Fibroblast of mammary gland (primary cell): ENCODE data around the gene ARF5.

Experiments used
- DNase-seq: peaks from one replicate; pipeline ENCODE4 v3.0.0-alpha.2; 2010; ENCODE audit warnings: low read depth
- H3K4me3 ChIP-seq: 2 replicates; pipeline ENCODE4 v1.5.1; 2011; ENCODE audit warnings: low read depth, mild to moderate bottlenecking, low read length, moderate library complexity; ENCODE audit not compliant: control insufficient read depth
- TF ChIP-seq, protein P1 (sequence below): conservative IDR thresholded peaks from 2 replicates; pipeline ENCODE4 v1.5.1; 2011; ENCODE audit warnings: low read depth, low read length, inconsistent platforms; ENCODE audit not compliant: control insufficient read depth, insufficient read depth

ARF5 gene

DNA sequence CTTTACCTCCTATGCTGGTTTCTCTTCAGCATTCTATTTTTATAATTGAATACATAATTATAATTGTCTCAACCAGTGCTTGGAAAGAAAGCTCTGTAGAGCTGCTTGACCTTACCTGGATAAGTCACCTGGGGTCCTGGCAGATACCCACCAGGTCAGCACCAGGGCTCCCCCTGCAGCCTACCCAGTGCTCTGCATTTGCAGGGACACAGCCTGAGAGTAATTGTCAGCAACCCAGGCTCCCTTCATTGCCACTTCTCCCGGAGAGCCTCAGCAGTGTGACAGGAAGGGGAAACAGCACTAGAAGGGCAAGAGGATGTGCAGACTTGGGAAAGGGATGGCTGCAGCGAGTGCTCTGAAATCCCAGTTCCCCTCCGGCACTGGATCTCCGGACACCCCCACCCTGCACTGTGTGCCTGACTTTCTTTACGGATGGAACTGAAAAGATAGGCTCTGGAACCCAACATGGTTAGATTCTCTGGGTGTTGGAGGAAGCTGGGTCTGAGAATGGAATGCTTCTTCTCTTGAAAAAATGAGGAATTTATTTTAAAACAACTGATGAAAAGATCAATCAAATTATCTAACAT is 41.1 kb downstream of the ARF5 start:
- TF ChIP-seq, protein P1, sequence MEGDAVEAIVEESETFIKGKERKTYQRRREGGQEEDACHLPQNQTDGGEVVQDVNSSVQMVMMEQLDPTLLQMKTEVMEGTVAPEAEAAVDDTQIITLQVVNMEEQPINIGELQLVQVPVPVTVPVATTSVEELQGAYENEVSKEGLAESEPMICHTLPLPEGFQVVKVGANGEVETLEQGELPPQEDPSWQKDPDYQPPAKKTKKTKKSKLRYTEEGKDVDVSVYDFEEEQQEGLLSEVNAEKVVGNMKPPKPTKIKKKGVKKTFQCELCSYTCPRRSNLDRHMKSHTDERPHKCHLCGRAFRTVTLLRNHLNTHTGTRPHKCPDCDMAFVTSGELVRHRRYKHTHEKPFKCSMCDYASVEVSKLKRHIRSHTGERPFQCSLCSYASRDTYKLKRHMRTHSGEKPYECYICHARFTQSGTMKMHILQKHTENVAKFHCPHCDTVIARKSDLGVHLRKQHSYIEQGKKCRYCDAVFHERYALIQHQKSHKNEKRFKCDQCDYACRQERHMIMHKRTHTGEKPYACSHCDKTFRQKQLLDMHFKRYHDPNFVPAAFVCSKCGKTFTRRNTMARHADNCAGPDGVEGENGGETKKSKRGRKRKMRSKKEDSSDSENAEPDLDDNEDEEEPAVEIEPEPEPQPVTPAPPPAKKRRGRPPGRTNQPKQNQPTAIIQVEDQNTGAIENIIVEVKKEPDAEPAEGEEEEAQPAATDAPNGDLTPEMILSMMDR: peak; percentile 36
- DNase-seq: no peak
- no peak overlapping the region for H3K4me3 ChIP-seq

DNA sequence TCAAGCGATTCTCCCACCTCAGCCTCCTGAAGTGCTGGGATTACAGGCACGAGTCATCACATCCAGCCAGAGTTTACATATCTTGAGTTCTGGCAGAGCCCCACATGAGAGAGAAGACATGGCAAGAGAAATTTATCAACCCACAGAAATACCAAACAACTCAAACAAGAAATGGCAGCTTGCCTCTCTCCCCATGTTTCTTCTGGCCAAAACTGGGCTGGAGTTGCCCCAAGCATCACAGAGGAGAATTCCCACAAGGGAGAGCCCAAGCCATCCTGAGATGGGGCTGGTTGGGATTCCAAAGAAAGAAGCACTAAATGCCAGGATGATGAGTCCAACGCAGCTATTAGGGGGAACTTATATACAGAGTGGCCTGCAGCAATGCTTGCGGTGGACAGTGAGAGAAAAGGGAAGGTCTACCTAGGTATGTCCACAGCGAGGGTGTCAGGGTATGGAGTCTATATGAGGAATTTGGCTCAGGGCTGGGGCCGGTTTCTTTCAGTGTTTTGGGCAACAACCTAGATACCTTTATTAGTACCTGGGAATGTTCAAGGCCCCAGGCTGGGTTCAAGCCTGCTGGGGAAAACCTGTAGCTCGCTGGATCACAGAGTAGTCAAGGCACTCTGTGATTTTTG is 44.2 kb downstream of the ARF5 start:
- DNase-seq: peak; percentile 43
- TF ChIP-seq, protein P1: no peak
- no peak overlapping the region for H3K4me3 ChIP-seq

DNA sequence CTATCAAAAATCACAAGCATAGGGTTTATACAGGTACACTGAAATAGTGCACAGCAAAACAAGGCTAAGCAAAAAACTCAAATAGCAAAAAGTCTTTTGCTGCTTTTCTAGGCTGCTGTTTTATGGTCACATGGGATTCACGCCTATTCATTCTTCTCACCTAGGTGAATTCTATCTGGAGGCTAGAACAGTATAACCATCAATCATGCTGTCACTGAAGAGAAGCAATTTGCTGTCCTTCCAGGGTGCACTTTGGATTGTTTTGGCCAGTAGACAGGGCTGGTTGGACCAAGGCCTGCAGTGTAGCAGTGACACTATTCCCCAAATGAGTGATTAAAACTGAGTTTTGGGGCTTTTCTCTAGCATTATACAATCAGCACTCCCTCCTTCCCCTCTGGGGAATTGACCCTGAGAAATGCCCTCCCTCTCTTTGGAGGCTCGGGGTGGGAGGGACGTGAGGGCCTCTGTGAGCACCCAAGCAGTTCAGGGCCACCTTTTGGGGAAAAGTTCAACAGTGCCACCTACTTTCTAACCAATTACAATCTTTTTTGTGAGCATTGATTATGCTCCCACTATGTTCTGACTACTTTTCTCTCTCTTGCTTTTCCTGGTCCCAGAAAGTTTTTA is 47.6 kb downstream of the ARF5 start:
- DNase-seq: no peak
- TF ChIP-seq, protein P1: no peak
- no peak overlapping the region for H3K4me3 ChIP-seq

DNA sequence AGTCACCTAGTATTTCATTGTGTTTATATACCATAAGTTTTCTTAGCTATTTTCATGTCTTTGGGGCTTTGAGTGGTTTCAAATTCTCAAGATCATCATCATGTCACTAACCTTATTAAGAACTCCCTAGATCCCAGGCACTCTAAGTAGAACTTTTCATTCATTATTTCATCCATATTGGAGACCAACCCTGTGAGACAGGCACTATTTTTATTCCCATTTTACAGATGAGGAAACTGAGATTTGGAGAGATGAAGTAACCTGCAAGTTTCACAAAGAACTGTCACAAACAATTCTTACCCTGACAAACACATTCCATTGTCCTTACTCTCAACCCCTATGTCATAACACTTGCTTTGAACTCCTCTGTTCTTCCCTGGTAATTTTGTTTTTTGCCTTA is 50.0 kb downstream of the ARF5 start:
- TF ChIP-seq, protein P1: no peak
- DNase-seq: no peak

More for the DNA sequence above, 50.0 kb downstream of the ARF5 start:
- no peak overlapping the region for H3K4me3 ChIP-seq
